ENCODE results near the gene NSMF.

DNA sequence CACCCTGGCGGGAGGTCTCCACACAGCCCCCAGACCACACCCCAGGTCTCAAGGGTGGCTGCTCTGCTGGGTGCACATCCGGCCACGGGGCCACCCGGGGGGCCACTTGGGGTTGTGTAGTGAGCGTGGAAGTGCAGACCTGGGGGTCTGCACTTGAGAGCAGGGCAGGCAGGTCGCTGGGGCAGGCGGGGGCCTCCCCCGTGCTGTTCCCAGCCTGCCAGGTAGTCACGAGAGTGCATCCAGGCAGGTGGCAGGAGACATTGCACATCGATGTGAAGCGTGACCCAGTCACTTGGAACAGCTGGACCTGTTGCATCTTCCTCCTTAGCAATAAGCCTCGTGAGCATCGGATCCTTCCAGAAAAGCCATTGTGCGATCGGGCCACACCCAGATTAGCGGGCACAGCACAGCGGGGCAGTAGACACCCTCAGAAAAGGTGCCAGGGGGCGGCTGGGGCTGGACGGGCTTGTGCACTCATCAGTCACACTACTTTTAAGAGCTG is 13.2 kb downstream of the NSMF start:
- TF ChIP-seq CTCF (IDR thresholded peaks at IDR 0.05; ENCODE audit: low read depth, low read length) = no peak
- no peak for TF ChIP-seq EZH2phosphoT487 (IDR thresholded peaks at IDR 0.05; ENCODE audit: low read depth)
